Measurements from ENCODE around the gene ARFGAP1.

DNA sequence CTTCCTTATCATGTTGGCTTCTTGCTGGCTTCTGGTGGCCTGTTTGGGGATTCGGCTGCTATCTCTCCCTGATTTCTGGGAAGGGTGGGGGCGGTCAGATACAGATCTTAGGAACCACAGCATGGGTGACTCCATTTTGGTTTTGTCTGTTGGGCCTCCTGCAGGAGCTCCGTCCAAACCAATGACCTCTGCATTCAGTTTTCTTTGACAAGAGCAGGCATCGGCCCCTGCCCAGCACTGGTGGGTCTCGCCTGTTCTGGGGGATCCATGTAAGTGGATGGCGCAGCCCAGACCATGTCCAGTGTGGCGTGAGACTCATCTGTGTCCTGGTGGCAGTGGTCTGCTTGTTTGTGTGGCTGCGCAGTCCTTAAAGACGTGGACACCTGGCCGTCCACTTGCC, 8.6 kb upstream of the ARFGAP1 start:
- TF ChIP-seq, protein P1, sequence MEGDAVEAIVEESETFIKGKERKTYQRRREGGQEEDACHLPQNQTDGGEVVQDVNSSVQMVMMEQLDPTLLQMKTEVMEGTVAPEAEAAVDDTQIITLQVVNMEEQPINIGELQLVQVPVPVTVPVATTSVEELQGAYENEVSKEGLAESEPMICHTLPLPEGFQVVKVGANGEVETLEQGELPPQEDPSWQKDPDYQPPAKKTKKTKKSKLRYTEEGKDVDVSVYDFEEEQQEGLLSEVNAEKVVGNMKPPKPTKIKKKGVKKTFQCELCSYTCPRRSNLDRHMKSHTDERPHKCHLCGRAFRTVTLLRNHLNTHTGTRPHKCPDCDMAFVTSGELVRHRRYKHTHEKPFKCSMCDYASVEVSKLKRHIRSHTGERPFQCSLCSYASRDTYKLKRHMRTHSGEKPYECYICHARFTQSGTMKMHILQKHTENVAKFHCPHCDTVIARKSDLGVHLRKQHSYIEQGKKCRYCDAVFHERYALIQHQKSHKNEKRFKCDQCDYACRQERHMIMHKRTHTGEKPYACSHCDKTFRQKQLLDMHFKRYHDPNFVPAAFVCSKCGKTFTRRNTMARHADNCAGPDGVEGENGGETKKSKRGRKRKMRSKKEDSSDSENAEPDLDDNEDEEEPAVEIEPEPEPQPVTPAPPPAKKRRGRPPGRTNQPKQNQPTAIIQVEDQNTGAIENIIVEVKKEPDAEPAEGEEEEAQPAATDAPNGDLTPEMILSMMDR (IDR thresholded peaks at IDR 0.05): no peak
- TF ChIP-seq POLR2A (IDR thresholded peaks at IDR 0.05): no peak
